HepG2 (cell line): ENCODE measurements around the gene ATP6V0D1. TPM values are rescaled to one million over a fixed set of nuclear protein-coding genes. Genes with fewer than 3 reads are reported as not detected.

Experiments used
- ATAC-seq: fragments of 200-7000 bp; cut with Tn5 transposase; 3 replicates; pipeline ENCODE4 v1.9.1; 2020; ENCODE audit warnings: mild to moderate bottlenecking, moderate library complexity
- BruUV-seq: library from RNA; stranded (reverse); fragments of 400-500 nt; replicated peaks from 2 replicates; lab custom pipeline; 2021; lab: Mats Ljungman, UMichigan
- CTCF ChIA-PET: fragments of 300-600 bp; formaldehyde crosslinking; extraction: SDS; loops from one replicate; lab custom pipeline; 2021; ENCODE audit warnings: low total read pairs, inconsistent platforms, low intra/inter-chr PET ratio; lab: Yijun Ruan, JAX
- POLR2A ChIA-PET: fragments of 350-600 bp; sonication (Branson Sonifier 250); formaldehyde crosslinking; loops from one replicate; lab custom pipeline; 2020; ENCODE audit warnings: antibody characterized with exemption, inconsistent platforms; lab: Yijun Ruan, JAX
- DNase-seq: peaks from one replicate; pipeline ENCODE4 v3.0.0-alpha.2; 2015; ENCODE audit warnings: low spot score
- FAIRE-seq: peaks from 3 replicates; lab custom pipeline; 2011; peaks lifted over from hg19 to GRCh38; lab: Jason Lieb, UNC
- H2AFZ ChIP-seq: one replicate; pipeline ENCODE4 v1.6.1; 2011; ENCODE audit warnings: low read length, inconsistent platforms
- H3K27ac ChIP-seq: fragments of 300-600 bp; 3 replicates; pipeline ENCODE4 v1.8.0; 2011; ENCODE audit warnings: mixed run types, mild to moderate bottlenecking, mixed read lengths, low read length, inconsistent platforms; ENCODE audit not compliant: insufficient read depth; ENCODE audit errors: extremely low read length
- H3K27me3 ChIP-seq, 2 experiments: fragments of 200-600 bp in 1 of 2; 2 replicates in 1 of 2; 3 replicates in 1 of 2; pipeline versions ENCODE4 v1.6.0 to v1.8.0; 2011; ENCODE audit warnings: low read length in 2 of 2, mild to moderate bottlenecking in 2 of 2, moderate library complexity in 2 of 2, inconsistent platforms in 1 of 2; ENCODE audit not compliant: insufficient read depth in 2 of 2, control insufficient read depth in 1 of 2
- H3K36me3 ChIP-seq, 2 experiments: fragments of 200-600 bp in 1 of 2; replicated peaks in 1 of 2; 2 replicates in 1 of 2; 3 replicates in 1 of 2; pipeline versions ENCODE4 v1.5.1 to v1.8.0; 2011; ENCODE audit warnings: low read length in 2 of 2, inconsistent platforms in 1 of 2; ENCODE audit not compliant: insufficient read depth in 2 of 2, control insufficient read depth in 1 of 2
- H3K4me1 ChIP-seq: 2 replicates; pipeline ENCODE4 v1.5.1; 2012; ENCODE audit warnings: low read length, inconsistent platforms; ENCODE audit not compliant: insufficient read depth
- H3K4me2 ChIP-seq: 2 replicates; pipeline ENCODE4 v1.6.0; 2011; ENCODE audit warnings: low read depth, low read length, inconsistent platforms
- H3K4me3 ChIP-seq, 3 experiments: fragments of 200-600 bp in 1 of 3; sonication (generic), shearing (Covaris generic) in 1 of 3; replicated peaks in 1 of 3; 2 replicates each; pipeline ENCODE4 v1.5.1; 2011 to 2016; ENCODE audit warnings: low read length in 3 of 3, inconsistent platforms in 2 of 3, low read depth in 2 of 3, mild to moderate bottlenecking in 2 of 3, control low read depth in 1 of 3, mixed read lengths in 1 of 3; ENCODE audit not compliant: insufficient read depth in 1 of 3
- H3K79me2 ChIP-seq: one replicate; pipeline ENCODE4 v1.6.1; 2011; ENCODE audit warnings: low read length, inconsistent platforms; ENCODE audit not compliant: insufficient read depth
- H3K9ac ChIP-seq: 2 replicates; pipeline ENCODE4 v1.6.0; 2011; ENCODE audit warnings: mild to moderate bottlenecking, low read depth, low read length, inconsistent platforms; ENCODE audit not compliant: insufficient read depth
- H3K9me3 ChIP-seq: 2 replicates; pipeline ENCODE4 v1.5.1; 2012; ENCODE audit warnings: mild to moderate bottlenecking, low read length
- H4K20me1 ChIP-seq: 2 replicates; pipeline ENCODE4 v1.6.0; 2011; ENCODE audit warnings: inconsistent platforms, mild to moderate bottlenecking, low read length, moderate library complexity; ENCODE audit not compliant: insufficient read depth
- RAD21 ChIP-seq: fragments of 450-650 bp; formaldehyde crosslinking; IDR thresholded peaks from 2 replicates; pipeline ENCODE4 v1.5.0; 2020; ENCODE audit warnings: mild to moderate bottlenecking
- RFXANK ChIP-seq: IDR thresholded peaks from 2 replicates; pipeline ENCODE4 v1.6.1; 2016
- SMC3 ChIP-seq: IDR thresholded peaks from 2 replicates; pipeline ENCODE4 v1.6.1; 2011; ENCODE audit warnings: low read length, improper control_type of control experiment
- XRCC5 ChIP-seq: fragments of 200-400 bp; formaldehyde crosslinking; optimal IDR thresholded peaks from 2 replicates; pipeline ENCODE3; 2017; ENCODE audit warnings: mild to moderate bottlenecking, low read length
- ZBTB44 ChIP-seq: sonication (generic); formaldehyde crosslinking; IDR thresholded peaks from 2 replicates; pipeline ENCODE4 v1.4.0; 2020; ENCODE audit warnings: missing genetic modification reagents
- ZFP36 ChIP-seq: fragments of 150-350 bp; IDR thresholded peaks from 2 replicates; pipeline ENCODE4 v1.6.1; 2018; ENCODE audit warnings: borderline replicate concordance, low read length, low read depth; ENCODE audit not compliant: partially characterized antibody
- ZNF230 ChIP-seq: sonication (generic); formaldehyde crosslinking; IDR thresholded peaks from 2 replicates; pipeline ENCODE4 v1.4.0; 2020; ENCODE audit warnings: mild to moderate bottlenecking, missing genetic modification reagents
- ZNF234 ChIP-seq: sonication (generic); formaldehyde crosslinking; conservative IDR thresholded peaks from 2 replicates; pipeline ENCODE4 v1.5.1; 2020; ENCODE audit warnings: mild to moderate bottlenecking, missing genetic modification reagents
- ZNF577 ChIP-seq: sonication (generic); formaldehyde crosslinking; IDR thresholded peaks from 2 replicates; pipeline ENCODE4 v1.4.0; 2020; ENCODE audit warnings: mild to moderate bottlenecking, low read depth, missing genetic modification reagents, borderline replicate concordance
- ZNF720 ChIP-seq: sonication (generic); formaldehyde crosslinking; IDR thresholded peaks from 2 replicates; pipeline ENCODE4 v1.4.0; 2020; ENCODE audit warnings: missing genetic modification reagents
- WGBS: methylation state at CpG from one replicate; pipeline ENCODE4 v1.1.6; 2017; ENCODE audit warnings: low lambda C conversion rate; 5-methylcytosine and 5-hydroxymethylcytosine counted together
- in situ Hi-C: cut with HindIII; loops from 2 replicates; pipeline ENCODE4 v1.10.0; 2017; ENCODE audit warnings: low pct_unique_long_range_greater_than_20kb; ENCODE audit not compliant: extremely low pct_ligation_motif_present
- intact Hi-C: fragments of 100-400 bp; cut with micrococcal nuclease; formaldehyde crosslinking; loops from one replicate; pipeline ENCODE4 v1.10.0; 2022; ENCODE audit not compliant: unreplicated experiment
- polyA plus RNA-seq, 8 experiments: library from polyadenylated mRNA; depleted of rRNA in 3 of 8; stranded (reverse) in 7 of 8; unstranded in 1 of 8; fragments of >200 nt; fragmentation: Illumina TruSeq in 4 of 8; extraction: Trizol in 4 of 8; gene quantifications; 2 replicates each; pipeline versions ENCODE4 v1.2.1 to v1.2.3, GENCODE V29; 2011 to 2016; ENCODE audit warnings: low read depth in 4 of 8, missing spikeins in 1 of 8, mixed read lengths in 1 of 8; ENCODE audit not compliant: insufficient read depth in 1 of 8
- total RNA-seq, 5 experiments: library from RNA; depleted of rRNA; stranded (reverse); fragments of >200 nt; fragmentation: Illumina TruSeq; extraction: Trizol; gene quantifications; 2 replicates each; pipeline ENCODE4 v1.2.3, GENCODE V29; 2016; ENCODE audit warnings: low read depth in 1 of 5
- TF ChIP-seq, protein P1 (sequence below), 2 experiments: IDR thresholded peaks; 2 replicates each; pipeline ENCODE4 v1.6.1; 2011 to 2012; ENCODE audit warnings: low read length in 2 of 2, borderline replicate concordance in 1 of 2, low read depth in 1 of 2, mild to moderate bottlenecking in 1 of 2, moderate library complexity in 1 of 2

The ATP6V0D1 gene
- total and polyA plus RNA-seq, 2 of the 13 experiments (the other 11 are each of a cell fraction or from before 2014, with no cell fraction given): 51.1 to 61.3 TPM

DNA sequence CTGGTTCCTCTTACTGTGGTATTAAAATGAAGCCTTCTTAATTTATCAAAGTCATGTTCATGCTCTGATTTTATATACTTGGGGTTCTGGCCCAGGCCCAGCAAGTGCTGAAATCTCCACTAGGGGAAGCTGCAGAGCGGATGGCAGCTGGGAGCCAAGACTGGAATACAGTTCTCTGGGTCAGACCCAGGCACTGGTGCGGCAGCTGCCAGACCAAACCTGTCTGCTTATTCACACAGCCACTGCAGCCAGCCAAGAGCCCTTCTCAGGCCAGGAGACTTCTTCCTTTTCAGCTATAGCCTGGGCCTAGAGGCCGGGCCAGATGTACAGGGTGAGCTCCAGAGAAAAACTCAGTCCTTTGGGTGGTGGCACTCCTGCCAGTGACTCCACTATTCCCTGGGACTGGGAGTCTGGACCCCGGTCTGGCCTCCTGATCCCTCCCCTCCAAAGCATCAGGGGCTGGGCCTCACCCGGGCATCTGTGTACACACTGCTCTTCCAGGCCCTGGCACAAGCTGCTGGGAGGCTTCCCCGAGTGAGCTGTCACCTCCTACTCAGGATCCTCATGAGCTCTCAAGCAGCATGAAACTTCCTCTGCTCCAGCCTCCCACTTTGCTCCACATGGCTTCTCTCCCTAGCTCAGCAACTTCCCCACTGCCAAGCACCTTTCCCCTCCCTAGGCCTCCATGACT, 24.4 kb downstream of the ATP6V0D1 start (continued):
- TF ChIP-seq ZNF230 (CRISPR knock-in tag): no peak
- no peak for TF ChIP-seq RFXANK (CRISPR knock-in tag)
- TF ChIP-seq RAD21 (CRISPR knock-in tag): peak; percentile 24; the same call in 1 of the 2 replicates
- TF ChIP-seq XRCC5: no peak
- peak; percentile 13; the same call in 1 of the 2 replicates for TF ChIP-seq SMC3
- TF ChIP-seq ZNF720: no peak
- no peak for TF ChIP-seq ZNF577 (CRISPR knock-in tag)
- TF ChIP-seq ZBTB44 (CRISPR knock-in tag): no peak
- TF ChIP-seq ZNF234 (CRISPR knock-in tag): no peak

GRCh38 chr16:67454852-67455251, 26.1 kb downstream of the ATP6V0D1 start:
- TF ChIP-seq, protein P1, sequence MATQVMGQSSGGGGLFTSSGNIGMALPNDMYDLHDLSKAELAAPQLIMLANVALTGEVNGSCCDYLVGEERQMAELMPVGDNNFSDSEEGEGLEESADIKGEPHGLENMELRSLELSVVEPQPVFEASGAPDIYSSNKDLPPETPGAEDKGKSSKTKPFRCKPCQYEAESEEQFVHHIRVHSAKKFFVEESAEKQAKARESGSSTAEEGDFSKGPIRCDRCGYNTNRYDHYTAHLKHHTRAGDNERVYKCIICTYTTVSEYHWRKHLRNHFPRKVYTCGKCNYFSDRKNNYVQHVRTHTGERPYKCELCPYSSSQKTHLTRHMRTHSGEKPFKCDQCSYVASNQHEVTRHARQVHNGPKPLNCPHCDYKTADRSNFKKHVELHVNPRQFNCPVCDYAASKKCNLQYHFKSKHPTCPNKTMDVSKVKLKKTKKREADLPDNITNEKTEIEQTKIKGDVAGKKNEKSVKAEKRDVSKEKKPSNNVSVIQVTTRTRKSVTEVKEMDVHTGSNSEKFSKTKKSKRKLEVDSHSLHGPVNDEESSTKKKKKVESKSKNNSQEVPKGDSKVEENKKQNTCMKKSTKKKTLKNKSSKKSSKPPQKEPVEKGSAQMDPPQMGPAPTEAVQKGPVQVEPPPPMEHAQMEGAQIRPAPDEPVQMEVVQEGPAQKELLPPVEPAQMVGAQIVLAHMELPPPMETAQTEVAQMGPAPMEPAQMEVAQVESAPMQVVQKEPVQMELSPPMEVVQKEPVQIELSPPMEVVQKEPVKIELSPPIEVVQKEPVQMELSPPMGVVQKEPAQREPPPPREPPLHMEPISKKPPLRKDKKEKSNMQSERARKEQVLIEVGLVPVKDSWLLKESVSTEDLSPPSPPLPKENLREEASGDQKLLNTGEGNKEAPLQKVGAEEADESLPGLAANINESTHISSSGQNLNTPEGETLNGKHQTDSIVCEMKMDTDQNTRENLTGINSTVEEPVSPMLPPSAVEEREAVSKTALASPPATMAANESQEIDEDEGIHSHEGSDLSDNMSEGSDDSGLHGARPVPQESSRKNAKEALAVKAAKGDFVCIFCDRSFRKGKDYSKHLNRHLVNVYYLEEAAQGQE (IDR thresholded peaks at IDR 0.05; ENCODE audit: borderline replicate concordance in 1 of 2, low read depth in 1 of 2, low read length in 2 of 2): peak in 1 of 2 experiments; percentile 57; a peak in 1 of 4 replicates
- TF ChIP-seq ZFP36: no peak
- no peaks in the 10 kb centered on the region for H3K9me3 ChIP-seq
- no peaks in the 10 kb centered on the region; the same call in 1 of the 2 replicates for H4K20me1 ChIP-seq
- H3K27me3 ChIP-seq: no peaks in the 10 kb centered on the region
- DNase-seq (no peak), ATAC-seq (no peak), FAIRE-seq (no peak)
- H3K9ac ChIP-seq: no peak overlapping the region
- no peak overlapping the region for H3K4me2 ChIP-seq
- no peaks in the 10 kb centered on the region for H3K79me2 ChIP-seq
- 98% methylated on average over 6 of the region's 6 CpGs for whole genome bisulfite sequencing
- ChIA-PET POLR2A (no interaction called here), CTCF (no interaction called here)
- no peak overlapping the region for H3K4me3 ChIP-seq
- H2AFZ ChIP-seq: no peak overlapping the region
- H3K4me1 ChIP-seq: peaks cover 26% of the 10 kb centered on the region
- in situ Hi-C loops: no loop called here
- no TSS peak for BruUV-seq
- intact Hi-C loops: no loop called here
- no peak overlapping the region for H3K27ac ChIP-seq
- peaks cover 9 to 14% of the 10 kb centered on the region in 2 experiments; a peak in 3 of 5 replicates for H3K36me3 ChIP-seq
